GM10847 (cell line): ENCODE results near the gene INTS3.

ENCODE experiments used
- POLR2A ChIP-seq: IDR thresholded peaks from 2 replicates; pipeline ENCODE4 v1.6.1; 2011; ENCODE audit not compliant: insufficient read length; ENCODE audit errors: extremely low read depth

The INTS3 gene, protein sequence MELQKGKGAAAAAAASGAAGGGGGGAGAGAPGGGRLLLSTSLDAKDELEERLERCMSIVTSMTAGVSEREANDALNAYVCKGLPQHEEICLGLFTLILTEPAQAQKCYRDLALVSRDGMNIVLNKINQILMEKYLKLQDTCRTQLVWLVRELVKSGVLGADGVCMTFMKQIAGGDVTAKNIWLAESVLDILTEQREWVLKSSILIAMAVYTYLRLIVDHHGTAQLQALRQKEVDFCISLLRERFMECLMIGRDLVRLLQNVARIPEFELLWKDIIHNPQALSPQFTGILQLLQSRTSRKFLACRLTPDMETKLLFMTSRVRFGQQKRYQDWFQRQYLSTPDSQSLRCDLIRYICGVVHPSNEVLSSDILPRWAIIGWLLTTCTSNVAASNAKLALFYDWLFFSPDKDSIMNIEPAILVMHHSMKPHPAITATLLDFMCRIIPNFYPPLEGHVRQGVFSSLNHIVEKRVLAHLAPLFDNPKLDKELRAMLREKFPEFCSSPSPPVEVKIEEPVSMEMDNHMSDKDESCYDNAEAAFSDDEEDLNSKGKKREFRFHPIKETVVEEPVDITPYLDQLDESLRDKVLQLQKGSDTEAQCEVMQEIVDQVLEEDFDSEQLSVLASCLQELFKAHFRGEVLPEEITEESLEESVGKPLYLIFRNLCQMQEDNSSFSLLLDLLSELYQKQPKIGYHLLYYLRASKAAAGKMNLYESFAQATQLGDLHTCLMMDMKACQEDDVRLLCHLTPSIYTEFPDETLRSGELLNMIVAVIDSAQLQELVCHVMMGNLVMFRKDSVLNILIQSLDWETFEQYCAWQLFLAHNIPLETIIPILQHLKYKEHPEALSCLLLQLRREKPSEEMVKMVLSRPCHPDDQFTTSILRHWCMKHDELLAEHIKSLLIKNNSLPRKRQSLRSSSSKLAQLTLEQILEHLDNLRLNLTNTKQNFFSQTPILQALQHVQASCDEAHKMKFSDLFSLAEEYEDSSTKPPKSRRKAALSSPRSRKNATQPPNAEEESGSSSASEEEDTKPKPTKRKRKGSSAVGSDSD

DNA sequence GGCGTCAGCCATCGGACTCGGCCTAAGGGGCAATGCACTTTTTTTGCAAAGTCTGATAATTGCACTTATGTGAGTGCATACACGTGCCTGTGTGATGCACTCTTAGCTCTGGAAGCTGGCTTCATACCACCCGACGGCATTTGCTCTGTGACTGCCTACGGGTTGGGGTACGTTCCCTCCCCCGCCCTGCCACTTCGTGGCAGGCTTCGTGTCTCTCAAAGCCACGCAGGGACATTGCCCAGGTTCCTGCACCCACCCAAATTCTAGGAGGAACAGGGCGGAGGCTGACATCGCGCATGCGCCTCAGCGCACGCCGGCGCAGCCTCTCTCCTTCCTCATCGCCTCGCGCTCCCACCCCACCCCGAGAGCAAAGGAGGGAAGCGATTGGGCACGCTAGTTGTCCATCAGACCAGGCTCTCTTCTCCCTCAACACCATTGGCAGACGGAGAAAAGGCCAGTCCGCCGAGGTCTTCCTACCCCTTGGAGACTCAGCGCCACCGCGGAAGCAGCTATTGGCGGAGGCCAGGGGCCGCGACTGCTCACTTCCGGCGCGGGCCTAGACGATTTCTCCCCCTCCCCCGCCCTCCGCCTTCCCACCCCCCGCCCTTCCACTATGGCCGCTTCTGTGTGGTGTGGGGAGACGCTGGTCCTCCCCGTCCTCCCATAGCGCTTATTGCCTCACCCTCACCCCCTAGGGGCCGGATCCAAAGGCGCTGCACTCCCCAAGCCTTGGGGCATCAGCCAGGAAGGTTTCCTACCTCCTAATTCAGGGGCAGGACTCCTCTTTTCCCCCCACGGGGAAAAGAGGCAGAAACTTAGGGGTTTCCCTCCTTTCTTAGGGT, at the start of gene INTS3:
INTS3 (plus strand) TSS at position 588 of the 842 bp plus-strand sequence. CDS start 585 bp downstream, outside the sequence.
- TF ChIP-seq POLR2A = peak; percentile 67

DNA sequence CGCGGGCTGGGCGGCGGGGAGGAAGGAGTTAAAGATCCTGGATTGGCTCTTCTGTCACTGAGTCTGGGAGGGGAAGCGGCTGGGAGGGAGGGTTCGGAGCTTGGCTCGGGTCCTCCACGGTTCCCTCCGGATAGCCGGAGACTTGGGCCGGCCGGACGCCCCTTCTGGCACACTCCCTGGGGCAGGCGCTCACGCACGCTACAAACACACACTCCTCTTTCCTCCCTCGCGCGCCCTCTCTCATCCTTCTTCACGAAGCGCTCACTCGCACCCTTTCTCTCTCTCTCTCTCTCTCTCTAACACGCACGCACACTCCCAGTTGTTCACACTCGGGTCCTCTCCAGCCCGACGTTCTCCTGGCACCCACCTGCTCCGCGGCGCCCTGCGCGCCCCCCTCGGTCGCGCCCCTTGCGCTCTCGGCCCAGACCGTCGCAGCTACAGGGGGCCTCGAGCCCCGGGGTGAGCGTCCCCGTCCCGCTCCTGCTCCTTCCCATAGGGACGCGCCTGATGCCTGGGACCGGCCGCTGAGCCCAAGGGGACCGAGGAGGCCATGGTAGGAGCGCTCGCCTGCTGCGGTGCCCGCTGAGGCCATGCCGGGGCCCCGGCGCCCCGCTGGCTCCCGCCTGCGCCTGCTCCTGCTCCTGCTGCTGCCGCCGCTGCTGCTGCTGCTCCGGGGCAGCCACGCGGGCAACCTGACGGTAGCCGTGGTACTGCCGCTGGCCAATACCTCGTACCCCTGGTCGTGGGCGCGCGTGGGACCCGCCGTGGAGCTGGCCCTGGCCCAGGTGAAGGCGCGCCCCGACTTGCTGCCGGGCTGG, 49.1 kb upstream of the INTS3 start, which contains the start of gene NPR1:
NPR1 (plus strand) TSS at position 170 of the 818 bp plus-strand sequence; CDS start at position 591, 421 bp downstream.
- no peak for TF ChIP-seq POLR2A

DNA sequence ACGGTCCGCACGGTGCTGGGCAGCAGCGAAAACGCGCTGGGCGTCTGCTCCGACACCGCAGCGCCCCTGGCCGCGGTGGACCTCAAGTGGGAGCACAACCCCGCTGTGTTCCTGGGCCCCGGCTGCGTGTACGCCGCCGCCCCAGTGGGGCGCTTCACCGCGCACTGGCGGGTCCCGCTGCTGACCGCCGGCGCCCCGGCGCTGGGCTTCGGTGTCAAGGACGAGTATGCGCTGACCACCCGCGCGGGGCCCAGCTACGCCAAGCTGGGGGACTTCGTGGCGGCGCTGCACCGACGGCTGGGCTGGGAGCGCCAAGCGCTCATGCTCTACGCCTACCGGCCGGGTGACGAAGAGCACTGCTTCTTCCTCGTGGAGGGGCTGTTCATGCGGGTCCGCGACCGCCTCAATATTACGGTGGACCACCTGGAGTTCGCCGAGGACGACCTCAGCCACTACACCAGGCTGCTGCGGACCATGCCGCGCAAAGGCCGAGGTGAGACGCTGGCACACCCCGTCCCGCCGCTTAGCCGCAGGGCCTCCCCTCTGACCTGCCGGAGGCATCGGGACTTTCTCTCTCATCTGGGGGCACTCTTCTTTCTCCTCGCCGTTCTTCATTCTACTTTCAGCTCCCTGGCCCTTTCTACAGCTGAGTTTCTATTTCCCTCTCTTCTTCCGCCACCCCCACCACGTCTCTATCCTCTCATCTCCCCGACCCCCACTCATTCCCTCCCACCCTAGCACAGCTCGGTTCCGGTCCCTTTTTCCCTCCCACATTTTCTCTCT, 48.3 kb upstream of the INTS3 start:
- TF ChIP-seq POLR2A = no peak

DNA sequence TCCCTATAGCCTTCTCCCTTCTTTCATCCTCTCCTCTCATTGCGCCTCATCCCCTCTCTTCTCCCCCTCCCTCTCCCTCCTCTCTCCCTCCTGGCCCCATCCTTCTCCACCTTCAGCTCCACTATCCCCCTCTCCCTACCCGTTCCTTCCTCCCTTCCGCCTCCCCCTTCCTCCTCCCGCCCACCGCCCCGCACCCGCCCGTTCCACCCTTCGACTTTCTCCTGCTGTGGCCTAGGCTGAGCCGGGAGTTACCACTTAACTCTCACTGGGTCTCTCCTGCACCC, 47.8 kb upstream of the INTS3 start:
- TF ChIP-seq POLR2A = no peak

DNA sequence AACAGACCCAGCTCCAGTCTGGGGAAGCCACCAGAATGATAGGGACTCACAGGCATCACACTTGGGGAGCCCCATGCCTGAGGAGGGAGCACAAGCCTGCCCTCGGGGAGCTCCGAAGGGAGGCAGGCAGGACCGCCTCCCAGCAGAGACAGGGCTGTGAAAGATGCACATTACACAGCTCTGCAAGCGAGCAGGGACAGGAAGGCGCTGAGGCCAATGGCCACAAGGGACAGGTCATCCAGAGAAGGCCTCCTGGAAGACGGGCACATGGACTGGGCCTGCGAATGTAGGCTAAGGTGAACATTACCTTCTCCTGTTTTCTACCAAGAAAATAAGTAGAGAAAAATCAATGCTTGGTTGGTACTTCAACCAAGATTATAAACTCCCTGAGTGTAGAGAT, 45.1 kb upstream of the INTS3 start:
- no peak for TF ChIP-seq POLR2A

DNA sequence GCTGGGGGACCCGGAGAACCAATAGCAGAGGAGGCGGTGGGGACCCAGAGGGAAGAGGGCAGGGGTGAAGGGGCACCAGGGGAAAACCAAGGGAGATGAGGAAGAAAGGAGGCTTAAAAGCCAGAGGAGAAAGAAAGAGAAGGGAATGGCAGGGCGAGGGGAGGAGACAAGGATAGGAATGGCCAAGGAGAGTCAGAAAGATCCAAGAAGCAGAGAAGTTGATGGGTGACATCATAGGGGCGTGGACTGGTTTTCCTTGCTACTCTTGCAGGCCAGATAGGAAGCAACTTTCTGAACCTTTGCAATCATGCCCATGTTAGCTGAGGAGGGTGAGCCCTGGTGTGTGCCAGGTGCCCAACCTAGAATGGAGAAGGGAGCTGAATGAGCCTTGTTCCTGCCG, 44.0 kb upstream of the INTS3 start:
- no peak for TF ChIP-seq POLR2A

DNA sequence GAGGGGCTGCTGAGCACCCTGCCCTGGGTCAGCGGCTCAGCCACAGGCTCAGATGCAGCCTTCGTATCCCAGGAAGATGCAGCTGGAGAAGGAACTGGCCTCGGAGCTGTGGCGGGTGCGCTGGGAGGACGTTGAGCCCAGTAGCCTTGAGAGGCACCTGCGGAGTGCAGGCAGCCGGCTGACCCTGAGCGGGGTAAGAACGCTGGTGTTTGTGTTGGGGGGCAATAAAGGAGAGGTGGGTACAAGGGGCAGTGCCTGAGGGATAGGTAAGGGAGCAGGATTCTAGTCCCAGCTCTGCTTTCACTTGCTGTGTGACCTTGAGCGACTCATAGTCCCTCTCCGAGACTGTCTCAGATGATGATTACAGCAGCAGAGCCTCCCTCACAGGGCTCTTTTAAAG, 43.0 kb upstream of the INTS3 start:
- no peak for TF ChIP-seq POLR2A

DNA sequence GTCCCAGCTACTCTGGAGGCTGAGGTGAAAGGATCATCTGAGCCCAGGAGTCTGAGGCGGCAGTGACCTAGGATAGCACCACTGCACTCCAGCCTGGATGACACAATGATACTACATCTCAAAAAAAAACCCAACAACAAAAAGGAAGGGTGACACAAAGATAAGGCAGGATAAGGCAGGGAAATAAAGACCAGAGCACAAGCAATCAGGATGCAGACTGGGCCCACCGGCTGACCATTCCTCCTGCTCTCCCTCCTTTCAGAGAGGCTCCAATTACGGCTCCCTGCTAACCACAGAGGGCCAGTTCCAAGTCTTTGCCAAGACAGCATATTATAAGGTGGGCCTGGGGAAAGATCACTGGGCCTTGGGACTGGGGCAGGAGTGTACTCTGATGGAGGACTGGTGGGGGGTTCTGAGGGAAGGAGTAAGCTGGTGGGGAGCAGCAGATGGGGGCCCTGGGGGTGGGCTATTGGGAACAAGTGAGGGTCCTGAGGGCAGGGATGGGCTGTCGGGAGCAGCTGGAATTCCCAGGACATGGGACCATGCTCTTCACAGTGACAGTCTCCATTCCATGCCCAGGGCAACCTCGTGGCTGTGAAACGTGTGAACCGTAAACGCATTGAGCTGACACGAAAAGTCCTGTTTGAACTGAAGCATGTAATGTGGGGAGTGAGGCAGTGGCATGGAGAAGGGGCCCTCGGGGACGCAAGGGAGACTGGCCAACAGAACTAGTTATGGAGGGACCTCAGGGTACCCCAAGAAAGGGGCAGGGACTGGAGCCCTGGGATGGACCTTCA, 42.1 kb upstream of the INTS3 start:
- no peak for TF ChIP-seq POLR2A

DNA sequence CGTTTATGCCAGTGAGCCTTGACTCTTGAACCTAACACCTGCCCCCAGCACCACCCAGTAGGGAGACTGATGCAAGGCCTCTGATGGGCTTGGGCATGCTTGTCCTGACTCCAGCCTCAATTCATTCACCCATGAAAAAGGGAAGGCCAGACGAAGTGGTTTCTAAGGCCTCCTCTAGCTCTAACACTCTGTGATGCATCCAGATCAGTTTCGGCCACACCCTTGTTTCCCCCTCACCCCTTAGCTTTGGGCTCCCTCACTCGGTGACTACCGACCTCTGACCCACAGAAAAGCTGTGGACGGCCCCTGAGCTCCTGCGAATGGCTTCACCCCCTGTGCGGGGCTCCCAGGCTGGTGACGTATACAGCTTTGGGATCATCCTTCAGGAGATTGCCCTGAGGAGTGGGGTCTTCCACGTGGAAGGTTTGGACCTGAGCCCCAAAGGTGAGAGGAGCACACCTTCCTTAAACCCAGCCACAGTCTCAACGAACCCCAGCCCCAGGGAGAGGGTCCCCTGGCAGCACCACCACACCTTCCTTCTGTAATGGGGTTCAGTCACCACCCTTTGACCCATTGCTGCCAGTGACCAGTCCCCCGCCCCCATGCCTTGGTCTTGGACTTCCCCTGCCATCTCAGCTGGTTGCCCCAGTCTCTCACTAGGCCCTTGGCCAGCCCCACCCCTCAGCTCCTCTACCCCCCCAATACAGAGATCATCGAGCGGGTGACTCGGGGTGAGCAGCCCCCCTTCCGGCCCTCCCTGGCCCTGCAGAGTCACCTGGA, 40.3 kb upstream of the INTS3 start:
- TF ChIP-seq POLR2A = no peak

DNA sequence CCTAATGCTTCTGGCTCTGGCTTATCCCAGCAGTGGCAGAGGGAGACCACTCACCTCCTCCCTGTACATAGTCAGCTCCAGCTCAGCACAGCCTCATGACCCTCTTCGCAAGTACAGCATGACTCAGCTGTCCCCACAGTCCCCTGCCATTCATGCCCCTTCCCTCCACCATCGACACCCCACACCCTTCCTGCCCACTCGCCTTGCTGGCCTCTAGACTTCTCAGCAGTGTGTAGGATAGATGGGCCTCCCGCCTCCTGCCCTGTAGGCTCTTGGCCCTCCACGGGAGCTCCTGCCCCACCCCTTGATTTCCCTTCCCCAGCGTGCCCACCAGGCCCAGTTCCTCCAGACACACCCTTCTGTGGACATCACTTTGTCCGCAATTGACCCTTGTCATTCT, 39.6 kb upstream of the INTS3 start:
- no peak for TF ChIP-seq POLR2A

DNA sequence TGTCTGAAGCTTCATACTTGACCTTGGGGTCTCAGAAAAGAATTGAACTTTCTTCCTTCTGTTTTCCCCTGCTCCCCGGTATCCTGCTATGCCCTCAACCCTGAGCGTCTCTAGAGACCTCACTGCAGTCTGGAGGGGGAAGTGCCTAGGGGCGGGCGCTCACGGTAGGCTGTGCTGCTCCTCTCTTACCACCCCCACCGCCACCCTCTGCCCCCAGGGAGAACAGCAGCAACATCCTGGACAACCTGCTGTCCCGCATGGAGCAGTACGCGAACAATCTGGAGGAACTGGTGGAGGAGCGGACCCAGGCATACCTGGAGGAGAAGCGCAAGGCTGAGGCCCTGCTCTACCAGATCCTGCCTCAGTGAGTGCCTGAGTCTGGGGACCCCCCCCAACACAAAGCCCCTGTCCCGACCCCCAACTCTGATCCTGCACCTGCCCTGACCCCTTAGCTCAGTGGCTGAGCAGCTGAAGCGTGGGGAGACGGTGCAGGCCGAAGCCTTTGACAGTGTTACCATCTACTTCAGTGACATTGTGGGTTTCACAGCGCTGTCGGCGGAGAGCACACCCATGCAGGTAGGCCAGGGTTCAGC, 39.0 kb upstream of the INTS3 start:
- TF ChIP-seq POLR2A = no peak

DNA sequence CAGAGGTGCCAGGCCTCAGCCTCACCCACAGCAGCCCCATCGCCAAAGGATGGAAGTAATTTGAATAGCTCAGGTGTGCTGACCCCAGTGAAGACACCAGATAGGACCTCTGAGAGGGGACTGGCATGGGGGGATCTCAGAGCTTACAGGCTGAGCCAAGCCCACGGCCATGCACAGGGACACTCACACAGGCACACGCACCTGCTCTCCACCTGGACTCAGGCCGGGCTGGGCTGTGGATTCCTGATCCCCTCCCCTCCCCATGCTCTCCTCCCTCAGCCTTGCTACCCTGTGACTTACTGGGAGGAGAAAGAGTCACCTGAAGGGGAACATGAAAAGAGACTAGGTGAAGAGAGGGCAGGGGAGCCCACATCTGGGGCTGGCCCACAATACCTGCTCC, 34.4 kb upstream of the INTS3 start:
- TF ChIP-seq POLR2A = no peak
